Measurements from ENCODE around the gene KCNAB3.

DNA sequence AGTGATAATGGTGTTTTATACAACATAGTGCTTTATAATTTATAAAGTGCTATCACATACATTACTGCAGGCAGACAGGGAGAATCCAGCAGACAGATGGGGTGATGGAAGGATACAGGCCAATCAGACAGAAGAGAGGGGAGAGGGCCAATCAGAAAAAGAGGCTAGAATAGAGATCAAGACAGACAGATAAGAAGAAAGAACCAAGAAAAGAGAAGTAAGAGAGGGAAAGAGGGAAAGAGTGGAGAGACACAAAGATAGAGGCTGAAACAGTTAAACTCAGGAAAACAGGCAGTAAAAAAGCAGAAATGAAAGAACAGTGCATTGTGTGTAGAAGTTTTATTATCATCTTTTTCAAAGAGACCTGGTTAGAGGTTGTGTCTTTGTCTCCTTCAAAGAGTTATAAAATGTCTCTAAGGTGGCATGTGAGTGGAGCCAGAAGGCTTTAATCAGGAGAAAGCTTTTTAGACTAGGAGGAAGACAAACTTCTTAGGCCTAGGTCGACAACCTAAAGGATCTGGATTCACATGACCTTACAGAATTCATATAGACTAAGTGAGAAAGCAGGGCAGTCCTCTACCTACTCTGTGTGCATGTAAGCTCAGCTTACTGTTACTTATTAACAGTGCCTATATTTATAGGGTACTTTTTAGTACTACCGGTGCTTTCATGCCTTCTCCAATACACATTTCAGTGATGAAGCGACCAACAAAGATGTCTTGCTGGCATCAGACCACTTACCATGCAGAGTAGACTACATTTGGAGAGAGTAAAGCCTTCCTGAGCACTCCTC is 49.4 kb downstream of the KCNAB3 start:
- TF ChIP-seq, protein P1, sequence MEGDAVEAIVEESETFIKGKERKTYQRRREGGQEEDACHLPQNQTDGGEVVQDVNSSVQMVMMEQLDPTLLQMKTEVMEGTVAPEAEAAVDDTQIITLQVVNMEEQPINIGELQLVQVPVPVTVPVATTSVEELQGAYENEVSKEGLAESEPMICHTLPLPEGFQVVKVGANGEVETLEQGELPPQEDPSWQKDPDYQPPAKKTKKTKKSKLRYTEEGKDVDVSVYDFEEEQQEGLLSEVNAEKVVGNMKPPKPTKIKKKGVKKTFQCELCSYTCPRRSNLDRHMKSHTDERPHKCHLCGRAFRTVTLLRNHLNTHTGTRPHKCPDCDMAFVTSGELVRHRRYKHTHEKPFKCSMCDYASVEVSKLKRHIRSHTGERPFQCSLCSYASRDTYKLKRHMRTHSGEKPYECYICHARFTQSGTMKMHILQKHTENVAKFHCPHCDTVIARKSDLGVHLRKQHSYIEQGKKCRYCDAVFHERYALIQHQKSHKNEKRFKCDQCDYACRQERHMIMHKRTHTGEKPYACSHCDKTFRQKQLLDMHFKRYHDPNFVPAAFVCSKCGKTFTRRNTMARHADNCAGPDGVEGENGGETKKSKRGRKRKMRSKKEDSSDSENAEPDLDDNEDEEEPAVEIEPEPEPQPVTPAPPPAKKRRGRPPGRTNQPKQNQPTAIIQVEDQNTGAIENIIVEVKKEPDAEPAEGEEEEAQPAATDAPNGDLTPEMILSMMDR (IDR thresholded peaks at IDR 0.05): no peak
- no peak for TF ChIP-seq POLR2A (IDR thresholded peaks at IDR 0.05)
- TF ChIP-seq EP300 (IDR thresholded peaks at IDR 0.05): no peak
